ENCODE measurements around the gene RASSF5. TPM values are rescaled to one million over a fixed set of nuclear protein-coding genes. Genes with fewer than 3 reads are reported as not detected.

The RASSF5 gene
- total RNA-seq, 1 donor from 2014 or later: 7.8 TPM

- no peaks in the 10 kb centered on the region for H3K9me3 ChIP-seq (replicated peaks)
- H3K27me3 ChIP-seq (ENCODE audit: low read depth): no peaks in the 10 kb centered on the region
- H3K36me3 ChIP-seq: no peaks in the 10 kb centered on the region
- intact Hi-C loops (cut with micrococcal nuclease): no loop called here
- DNase-seq: no peak
- no peak overlapping the region for H3K27ac ChIP-seq (replicated peaks)
- no peak overlapping the region for H3K4me3 ChIP-seq
- no peak for TF ChIP-seq CTCF (IDR thresholded peaks at IDR 0.05; ENCODE audit: borderline replicate concordance)
- peaks cover 23% of the 10 kb centered on the region for H3K4me1 ChIP-seq
These were observed 66.0 kb downstream of the RASSF5 start for GRCh38 chr1:206573319-206573718.

GRCh38 chr1:206573762-206574161 is 66.4 kb downstream of the RASSF5 start:
- no peak for TF ChIP-seq CTCF (IDR thresholded peaks at IDR 0.05; ENCODE audit: borderline replicate concordance)
- no peaks in the 10 kb centered on the region for H3K9me3 ChIP-seq (replicated peaks)
- DNase-seq: no peak
- H3K36me3 ChIP-seq: no peaks in the 10 kb centered on the region
- intact Hi-C loops (cut with micrococcal nuclease): no loop called here
- H3K27me3 ChIP-seq (ENCODE audit: low read depth): no peaks in the 10 kb centered on the region
- H3K27ac ChIP-seq (replicated peaks): no peak overlapping the region
- H3K4me3 ChIP-seq: no peak overlapping the region
- H3K4me1 ChIP-seq: peaks cover 27% of the 10 kb centered on the region

- Histone ChIP-seq H3K4me3 (no peak overlapping the region), H3K4me1 (peaks cover 43% of the 10 kb centered on the region), H3K36me3 (no peaks in the 10 kb centered on the region), H3K27me3 (ENCODE audit: low read depth) (no peaks in the 10 kb centered on the region), H3K27ac (replicated peaks) (peak overlapping the region; percentile 56), H3K9me3 (replicated peaks) (no peaks in the 10 kb centered on the region)
- no peak for TF ChIP-seq CTCF (IDR thresholded peaks at IDR 0.05; ENCODE audit: borderline replicate concordance)
- intact Hi-C loops (cut with micrococcal nuclease): no loop called here
- peak; percentile 44 for DNase-seq
These were observed 68.0 kb downstream of the RASSF5 start for GRCh38 chr1:206575165-206575893.

- peak overlapping the region; percentile 56 for H3K27ac ChIP-seq (replicated peaks)
- no peaks in the 10 kb centered on the region for H3K27me3 ChIP-seq (ENCODE audit: low read depth)
- DNase-seq: no peak
- H3K4me3 ChIP-seq: no peak overlapping the region
- H3K9me3 ChIP-seq (replicated peaks): no peaks in the 10 kb centered on the region
- peaks cover 45% of the 10 kb centered on the region for H3K4me1 ChIP-seq
- intact Hi-C loops (cut with micrococcal nuclease): no loop called here
- TF ChIP-seq CTCF (IDR thresholded peaks at IDR 0.05; ENCODE audit: borderline replicate concordance): no peak
- no peaks in the 10 kb centered on the region for H3K36me3 ChIP-seq
These were observed 68.8 kb downstream of the RASSF5 start for GRCh38 chr1:206575894-206576737.

GRCh38 chr1:206577626-206578025 is 70.3 kb downstream of the RASSF5 start:
- intact Hi-C loops (cut with micrococcal nuclease): no loop called here
- H3K27ac ChIP-seq (replicated peaks): no peak overlapping the region
- no peak for DNase-seq

More at GRCh38 chr1:206577626-206578025, 70.3 kb downstream of the RASSF5 start:
- Histone ChIP-seq H3K36me3 (no peaks in the 10 kb centered on the region), H3K27me3 (ENCODE audit: low read depth) (no peaks in the 10 kb centered on the region), H3K4me1 (peaks cover 45% of the 10 kb centered on the region), H3K9me3 (replicated peaks) (no peaks in the 10 kb centered on the region), H3K4me3 (no peak overlapping the region)
- no peak for TF ChIP-seq CTCF (IDR thresholded peaks at IDR 0.05; ENCODE audit: borderline replicate concordance)

Measured in left ventricle myocardium inferior (tissue), 1 donor.